NCI-H446 (cell line): ENCODE measurements around the gene RAP1B.

ENCODE experiments used
- DNase-seq, 2 experiments: peaks; one replicate each; lab custom pipeline; 2025; lab: John Stamatoyannopoulos, UW

Gene RAP1B

DNA sequence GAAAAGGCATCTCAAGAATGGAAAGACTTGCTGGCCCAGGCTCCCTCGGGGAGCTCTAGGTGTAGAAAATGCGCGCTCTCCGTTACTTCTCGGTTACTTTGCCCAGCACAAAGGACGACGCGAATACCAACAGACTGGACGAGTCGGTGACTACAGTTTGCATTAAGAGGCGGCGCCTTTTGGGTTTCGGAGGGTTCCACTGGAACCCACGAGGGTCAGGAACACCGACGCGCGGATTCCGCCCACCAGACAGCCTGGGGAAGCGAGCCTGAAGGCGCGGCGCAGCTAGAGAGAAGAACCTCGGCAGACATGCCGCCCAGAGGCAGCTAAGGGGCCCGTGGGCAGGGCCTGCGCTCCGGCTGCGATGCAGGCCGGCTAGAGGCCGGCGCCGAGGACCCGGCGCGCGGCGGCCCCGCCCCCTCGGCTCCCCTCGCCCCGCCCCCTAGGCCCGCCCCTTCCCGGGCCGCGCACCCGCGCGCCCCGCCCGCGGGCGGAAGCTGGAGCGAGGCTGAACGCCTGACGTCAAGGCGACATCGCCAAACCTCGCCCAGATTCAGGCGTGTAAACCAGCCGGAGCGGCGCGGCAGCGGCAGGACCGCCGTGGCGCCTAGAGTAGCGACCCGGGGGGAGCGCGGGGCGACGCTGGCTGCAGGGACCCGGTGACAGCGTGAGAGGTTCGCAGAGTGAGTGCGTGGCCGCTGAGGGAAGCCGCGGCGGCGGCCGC is at the start of gene RAP1B:
Gene RAP1B, plus strand, starts transcription at position 530 of the 724 bp plus-strand sequence. CDS start 37,826 bp downstream, outside the sequence.
- DNase-seq: peak; percentile 77 to 94

DNA sequence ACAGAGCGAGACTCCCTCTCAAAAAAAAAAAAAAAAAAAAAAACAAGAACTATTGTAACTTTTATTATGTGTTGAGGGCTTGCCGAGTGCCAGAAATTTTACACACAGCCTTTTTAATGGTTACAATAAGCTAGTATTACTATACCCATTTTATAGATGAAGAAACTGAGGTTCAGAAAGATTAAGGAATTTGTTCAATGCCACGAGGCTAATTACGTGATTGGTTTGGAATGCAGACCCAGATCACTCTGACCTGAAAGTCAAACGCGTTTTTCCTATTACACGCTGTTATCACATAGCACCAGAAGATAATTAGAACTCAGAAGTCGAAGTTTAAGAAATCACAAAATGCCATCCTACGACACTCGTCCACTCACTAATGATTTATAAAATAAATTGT is 48.9 kb upstream of the RAP1B start:
- no peak for DNase-seq

DNA sequence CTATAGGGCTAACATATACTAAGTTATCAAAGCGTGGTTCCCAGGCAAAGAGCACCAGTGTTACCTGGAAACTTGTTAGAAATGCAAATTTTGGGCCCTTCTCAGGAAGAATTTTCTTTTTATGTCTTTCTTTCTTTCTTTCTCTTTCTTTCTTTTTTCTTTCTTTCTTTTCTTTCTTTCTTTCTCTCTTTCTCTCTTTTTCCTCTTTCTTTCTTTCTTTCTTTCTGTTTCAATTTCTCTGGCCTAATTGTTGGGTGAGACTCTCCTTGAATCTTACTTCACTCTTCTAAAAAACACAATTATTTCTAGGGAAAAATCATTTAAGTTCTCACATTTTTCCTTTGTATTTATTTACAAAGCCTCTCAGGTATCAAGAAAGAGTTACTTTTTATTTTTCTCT is 46.5 kb upstream of the RAP1B start:
- DNase-seq: no peak

DNA sequence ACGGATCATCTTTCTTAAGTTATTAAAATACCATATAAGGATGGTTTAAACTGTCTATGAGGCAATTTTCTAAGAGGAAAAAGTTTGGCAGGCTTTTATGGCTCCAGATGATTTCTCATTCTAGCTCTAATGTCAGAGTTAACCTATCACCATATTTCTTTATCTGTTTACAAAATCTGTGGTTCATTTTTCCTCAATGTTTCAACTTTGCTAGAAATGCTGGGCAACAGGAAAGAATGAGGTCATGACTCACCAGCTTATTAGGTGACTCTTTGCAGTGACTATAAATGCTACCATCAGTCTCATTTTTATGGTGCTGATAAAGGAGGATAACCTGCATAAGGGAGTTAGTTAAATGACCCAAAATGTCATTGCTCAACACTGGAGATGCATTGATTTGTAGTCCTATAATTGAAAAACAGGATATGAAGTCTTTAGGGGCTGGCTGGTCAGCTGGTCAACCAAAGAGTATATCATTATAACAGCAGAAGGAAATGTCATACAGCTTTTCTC is 45.3 kb upstream of the RAP1B start:
- DNase-seq: no peak

DNA sequence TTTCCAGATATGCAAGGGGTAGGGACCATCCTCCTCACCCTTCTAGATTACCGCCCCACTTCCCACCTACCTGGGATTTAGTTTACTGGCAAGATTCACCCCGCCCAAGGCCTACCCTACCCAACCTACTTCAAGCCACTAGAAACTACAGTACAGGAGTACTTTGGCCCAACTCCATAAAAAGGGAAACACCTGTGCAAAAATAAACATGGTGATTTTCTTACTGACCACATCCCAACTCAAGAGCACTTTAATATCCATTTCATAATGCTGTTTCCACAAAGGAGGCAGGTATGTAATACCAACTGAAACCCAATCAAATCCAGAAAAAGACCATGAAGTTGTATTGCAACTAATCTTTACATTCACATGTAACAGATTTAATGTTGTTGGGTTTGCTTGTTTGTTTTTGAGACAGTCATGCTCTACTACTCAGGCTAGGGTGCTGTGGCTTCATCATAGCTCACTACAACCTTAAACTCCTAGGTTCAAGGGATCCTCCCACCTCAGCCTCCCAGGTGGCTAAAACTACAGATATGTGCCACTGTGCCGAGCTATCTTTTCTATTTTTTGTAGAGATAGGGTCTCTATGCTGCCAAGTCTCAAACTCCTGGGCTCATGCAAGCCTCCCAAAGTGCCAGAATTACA is 41.7 kb upstream of the RAP1B start:
- no peak for DNase-seq

DNA sequence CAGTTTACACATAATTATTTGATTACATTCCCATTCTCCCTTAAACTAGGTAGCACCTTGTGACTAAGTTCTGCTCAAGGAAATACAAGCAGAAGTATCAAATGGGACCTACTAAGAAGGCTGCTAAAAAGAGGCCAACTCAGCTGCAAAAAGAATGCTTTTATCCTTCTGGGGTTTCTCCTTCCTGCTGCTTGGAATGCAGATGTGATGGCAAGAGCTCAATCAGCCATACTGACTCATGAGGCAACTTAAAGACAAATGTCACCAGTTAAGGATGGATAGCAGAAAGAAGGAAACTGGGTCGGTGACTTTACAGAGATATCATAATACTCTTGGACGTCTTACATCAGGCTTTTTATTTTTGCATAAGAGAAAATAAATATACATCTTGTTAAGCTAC is 38.0 kb upstream of the RAP1B start:
- no peak for DNase-seq

DNA sequence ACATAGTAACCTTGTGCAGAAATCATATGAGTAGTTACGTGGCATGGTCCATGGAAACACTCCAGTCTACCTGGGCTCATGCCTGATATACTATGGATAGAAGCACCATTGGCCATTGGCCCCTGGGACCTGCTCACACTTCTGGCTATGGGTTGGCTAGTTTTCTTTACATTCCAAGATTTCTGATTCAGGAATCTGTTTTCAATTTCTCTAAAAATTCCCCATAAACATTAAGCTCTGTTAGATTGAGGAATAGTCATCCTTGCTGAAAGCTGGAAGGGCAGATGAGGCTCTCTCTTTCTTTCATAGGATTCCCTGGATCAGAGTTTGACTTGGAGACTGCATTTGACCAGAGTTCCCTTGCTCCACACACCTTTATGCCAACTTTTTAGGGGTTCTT is 37.3 kb upstream of the RAP1B start:
- DNase-seq: no peak

DNA sequence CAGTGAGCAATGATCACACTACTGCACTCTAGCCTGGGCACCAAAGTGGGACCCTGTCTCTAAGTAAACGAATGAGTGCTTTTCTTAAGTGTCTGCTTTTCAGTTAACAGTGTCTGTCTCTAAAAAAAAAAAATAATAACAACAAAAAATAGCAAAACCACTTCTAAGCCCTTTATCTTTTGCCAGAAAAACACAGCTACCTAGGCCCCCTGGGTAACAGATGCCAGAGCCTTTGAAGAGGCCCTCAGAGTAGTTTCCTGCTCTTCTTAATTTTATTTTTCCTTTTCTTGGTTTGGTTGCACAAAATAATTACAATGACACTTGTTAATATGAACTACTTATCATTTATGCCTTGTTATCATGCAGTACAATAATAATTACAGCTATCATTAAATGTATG is 32.8 kb upstream of the RAP1B start:
- no peak for DNase-seq

DNA sequence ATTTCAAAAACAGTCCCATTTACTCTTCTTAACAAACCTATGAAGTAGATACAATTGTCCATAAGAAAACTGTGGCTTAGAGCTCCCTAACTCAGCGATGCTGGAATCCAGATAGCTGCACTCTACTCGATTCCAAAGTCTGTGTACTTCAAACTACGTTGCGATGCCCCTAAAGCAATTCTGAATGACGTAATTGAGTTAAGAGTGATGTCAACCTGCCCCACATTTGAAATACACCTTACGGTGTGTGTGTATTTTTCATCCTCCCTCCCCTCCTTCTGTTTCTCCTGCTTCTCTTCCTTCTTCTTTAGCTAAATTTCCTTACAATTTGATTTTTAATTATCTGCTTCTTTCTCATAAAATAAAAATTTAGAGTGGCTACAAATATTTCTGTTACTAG is 31.9 kb upstream of the RAP1B start:
- no peak for DNase-seq

DNA sequence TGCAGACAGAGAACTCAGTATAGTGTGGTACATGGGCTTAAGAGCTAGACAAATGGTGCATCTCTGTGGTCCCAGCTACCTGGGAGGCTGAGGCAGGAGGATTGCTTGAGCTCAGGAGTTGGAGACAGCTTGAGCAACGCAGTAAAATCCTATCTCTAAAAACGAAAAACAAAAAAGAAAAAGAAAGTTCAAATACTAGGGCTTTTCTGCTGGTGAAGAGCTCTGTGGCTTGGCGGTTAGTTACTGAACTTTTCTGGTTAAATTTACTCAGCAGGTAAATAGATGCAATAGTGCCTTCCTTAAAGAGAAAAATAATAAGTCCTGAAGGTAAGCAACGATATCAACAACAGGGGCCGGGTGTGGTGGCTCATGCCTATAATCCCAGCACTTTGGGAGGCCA is 31.4 kb upstream of the RAP1B start:
- DNase-seq: no peak

DNA sequence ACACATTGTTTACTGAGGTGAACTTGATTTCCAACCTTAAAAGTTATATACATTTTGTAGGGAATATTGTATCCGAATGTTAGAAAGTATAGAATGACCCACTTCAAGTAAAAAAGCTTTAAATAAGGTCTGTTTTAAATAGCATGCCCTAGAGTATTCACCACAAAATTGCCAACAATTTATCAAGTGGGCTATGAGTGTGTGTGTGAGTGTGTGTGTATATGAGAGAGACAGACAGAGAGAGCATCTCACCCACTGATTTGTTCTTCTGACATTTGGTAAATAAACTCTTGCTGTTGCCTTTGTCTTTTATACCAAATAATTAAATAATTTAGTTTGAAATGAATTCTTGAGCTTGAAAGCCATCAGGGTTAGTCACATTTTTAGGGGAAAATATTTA is 29.8 kb upstream of the RAP1B start:
- no peak for DNase-seq

DNA sequence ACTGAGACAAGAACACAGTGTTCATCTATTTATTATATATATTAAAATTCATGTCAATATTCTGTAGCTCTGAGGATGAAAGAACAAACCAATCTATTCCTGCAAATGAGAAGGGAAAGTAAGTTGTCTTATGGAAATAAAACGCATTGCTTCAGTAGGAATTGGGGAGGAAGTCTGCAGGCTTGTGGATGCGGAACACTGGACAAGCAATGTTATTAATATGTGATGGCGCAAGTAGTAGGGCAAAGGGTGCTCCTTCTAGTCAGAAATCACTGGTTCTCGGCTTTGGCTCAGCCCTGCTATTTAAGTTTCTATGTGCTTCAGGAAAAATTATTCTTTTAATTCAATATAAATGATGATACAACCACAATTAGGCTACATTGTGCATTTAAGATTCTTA is 28.8 kb upstream of the RAP1B start:
- no peak for DNase-seq

DNA sequence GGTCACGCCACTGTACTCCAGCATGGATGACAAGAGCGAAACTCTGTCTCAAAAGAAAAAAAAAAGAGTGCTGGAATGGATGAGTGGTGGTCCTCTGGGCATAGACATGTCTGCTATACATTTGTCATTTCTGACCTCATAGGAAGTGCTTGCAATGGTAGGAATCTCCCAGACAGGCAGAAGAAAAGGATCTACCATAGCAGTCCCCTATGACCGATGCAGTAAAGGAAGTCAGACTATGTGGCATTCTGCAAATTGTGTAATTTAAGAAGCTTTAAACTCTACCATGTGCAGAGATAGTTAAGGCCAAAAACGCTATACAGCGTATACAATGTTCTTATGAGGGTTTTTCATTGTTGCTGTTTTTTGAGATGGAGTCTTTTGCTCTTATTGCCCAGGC is 24.7 kb upstream of the RAP1B start:
- no peak for DNase-seq

DNA sequence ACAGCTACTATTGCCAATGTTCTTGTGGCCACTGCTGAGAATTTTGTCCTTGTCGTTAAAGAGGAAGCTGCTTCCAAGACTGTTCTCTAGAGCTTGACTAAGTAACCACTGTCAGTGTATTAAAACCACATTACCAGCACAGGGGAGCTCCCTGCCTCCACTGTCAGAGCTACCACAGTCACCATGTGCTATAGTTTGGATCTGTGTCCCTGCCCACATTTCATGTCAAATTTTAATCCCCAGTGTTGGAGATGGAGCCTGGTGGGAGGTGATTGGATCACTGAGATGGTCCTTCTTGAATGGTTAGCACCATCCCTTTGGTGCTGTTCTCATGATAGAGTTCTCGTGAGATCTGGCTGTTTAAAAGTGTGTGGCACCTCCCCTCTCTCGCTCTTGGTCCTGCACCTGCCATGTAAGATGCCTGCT is 23.2 kb upstream of the RAP1B start:
- no peak for DNase-seq

DNA sequence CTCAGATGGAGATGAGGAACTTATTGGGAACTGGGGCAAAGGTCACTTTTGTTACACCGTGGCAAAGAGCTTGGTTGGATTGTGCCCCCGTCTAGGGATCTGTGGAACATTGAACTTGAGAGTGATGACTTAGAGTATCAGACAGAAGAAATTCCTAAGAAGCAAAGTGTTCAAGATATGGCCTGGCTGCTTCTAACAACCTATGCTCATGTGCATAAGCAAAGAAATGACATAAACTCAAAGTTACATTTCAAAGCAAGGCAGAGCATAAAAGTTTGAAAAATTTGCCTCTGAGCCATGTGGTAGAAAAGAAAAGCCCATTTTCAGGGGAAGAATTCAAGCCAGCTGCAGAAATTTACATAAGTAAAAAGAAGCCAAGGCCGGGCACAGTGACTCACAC is 21.5 kb upstream of the RAP1B start:
- no peak for DNase-seq

DNA sequence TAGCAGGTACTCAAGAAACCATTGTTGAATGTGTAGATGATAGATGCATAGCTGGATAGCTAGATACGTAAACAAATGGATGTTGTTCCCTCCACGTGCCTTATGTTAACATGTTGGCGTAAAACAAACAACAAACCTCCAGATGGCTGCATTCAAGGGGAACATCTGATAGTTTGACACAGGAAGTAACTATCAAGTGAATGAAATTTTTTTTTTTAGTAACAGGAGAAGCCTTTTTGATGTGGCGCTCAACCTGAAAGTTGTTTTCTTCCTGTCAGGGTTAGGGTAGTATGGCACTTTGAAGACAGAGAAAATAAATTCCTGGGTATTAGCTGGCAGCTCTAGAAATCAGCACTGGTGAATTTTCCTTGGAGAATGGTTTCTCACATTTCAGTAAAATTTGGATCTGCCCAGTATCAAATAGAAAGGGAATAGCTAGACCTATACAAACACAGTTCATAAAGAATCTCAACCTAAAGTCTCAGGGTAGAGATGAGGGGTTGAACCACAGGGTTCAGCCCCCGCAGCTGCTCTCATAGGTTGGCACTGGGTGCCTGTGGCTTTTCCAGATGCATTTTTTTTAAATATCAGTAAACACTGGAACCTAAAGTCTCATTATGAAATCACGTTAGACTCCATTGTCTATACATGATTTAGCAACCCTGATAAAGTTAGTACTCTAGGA is 18.8 kb upstream of the RAP1B start:
- peak in 1 of 2 experiments; percentile 8 for DNase-seq

DNA sequence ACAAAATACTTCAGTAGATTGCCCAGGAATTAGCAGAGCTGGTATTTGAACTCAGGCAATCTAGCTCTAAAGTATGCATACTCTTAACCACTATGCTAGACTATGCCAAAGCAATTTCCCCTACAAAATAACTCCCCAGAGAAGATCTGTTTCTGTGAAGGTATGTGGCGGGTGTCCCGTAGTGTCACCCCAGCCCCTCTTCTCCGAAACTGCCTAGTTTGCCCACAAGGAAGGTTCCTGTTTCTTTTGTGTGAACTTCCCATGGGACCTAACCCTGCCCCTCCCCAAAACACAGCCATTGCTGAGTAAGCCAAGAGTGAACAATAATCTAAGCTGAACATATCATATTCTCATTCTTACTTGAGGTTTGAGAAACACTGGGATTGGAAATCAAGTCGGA is 15.5 kb upstream of the RAP1B start:
- no peak for DNase-seq

DNA sequence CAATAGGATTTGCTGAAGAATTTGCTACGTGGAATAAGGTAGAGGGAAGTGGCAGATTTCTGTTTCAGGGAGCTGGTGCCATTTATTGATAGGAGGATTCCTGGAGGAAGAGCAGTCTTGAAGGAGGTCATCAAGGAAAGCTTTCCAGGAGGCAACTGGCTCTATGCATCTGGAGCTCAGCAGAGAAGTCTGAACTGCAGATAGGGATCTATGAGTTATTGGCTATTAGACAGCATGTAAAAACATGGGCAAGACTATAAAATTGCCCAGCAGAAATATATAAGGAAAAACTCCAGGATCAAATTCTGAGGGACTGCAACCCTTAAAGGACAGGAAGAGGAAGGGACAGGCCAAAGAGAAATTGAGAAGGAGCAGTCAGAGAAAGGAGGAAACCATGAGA is 8.9 kb upstream of the RAP1B start:
- DNase-seq: no peak

DNA sequence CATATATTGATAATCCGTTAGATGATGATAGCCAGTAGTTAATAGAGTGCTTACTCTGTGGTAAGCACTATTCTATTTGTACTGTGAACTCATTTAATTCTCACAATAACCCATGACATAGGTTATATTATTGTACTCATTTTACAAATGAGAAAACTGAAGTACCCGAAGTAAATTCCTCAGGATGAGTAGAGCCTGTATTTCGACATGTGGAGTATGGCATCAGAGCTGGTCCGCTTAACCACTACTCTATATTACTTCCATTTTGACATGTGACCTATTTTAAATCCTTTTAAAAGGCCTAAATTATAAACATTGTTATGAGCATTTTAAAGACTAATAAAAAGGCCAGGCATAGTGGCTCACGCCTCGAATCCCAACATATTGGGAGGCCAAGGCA is 8.0 kb upstream of the RAP1B start:
- DNase-seq: no peak

DNA sequence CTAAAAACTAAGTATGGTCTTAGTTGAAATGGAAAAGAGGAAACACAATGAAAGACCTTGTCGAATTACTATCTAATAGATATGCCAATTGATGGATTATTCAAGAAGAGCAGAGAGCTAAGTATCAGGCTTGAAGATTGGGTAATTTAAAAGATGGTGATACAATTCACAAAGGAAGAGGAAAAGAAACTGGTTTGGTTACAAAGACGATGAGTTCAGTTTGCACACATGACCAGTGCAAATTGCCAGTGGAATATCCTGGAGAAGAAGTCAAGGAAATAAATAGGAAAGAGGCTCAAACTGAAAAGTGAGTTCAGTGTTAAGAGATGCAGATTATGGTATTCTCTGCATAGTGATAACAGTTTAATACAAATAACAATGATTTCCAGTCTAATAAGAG is 2.5 kb upstream of the RAP1B start:
- no peak for DNase-seq

DNA sequence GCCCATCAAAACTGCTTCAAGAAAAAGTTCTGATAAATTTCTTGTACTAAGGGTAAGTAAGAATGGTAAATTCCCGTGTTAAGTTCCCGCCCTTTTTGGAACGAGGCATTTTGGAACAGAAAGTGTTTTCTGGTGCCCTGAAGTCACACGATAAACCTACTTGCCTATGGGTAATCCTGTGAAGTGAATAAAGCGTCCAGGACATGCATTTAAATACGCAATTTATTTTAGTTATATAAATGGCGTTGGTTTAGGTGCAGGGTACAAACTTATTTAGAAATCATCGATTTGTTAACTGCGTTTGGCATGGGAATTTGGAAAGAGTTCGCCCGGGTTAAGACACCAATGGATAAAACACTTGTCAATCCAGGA is 715 bp upstream of the RAP1B start:
- peak; percentile 15 to 52 for DNase-seq

DNA sequence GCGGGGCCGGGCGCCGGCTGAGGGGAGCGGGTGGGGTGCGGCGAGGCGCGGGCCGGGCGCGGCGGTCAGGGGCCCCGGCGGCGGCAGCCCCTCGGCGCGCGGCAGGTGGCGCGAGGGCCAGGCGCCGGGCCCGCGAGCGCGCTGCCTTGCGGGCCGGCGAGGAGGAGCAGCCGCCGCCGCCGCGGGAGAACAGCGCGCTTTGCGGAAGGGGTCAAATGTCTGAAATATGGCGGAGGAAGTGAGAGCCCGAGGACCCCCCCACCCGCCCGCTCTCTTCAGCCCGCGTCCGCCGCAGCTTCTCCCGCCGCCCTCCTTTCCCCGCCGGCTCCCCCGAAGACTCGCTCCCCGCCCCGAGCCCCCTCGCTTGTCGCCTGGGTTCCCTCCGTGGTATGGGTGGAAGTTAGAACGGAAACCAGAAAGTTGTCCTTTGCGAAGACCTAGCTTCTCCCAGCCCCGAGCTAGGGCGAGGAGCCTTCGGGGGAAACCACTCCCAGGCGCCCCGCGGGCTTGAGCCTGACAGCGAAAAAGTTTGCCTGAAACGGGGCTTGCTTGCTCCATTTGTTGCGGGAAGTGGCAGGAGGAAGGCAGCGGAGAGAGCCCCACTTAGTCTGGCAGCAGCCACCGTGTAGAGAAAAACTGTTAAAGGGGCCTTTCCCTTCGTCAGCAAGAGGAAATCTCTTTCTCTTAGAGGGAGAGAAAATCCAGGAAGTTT is 551 bp downstream of the RAP1B start:
- peak; percentile 5 to 12 for DNase-seq

DNA sequence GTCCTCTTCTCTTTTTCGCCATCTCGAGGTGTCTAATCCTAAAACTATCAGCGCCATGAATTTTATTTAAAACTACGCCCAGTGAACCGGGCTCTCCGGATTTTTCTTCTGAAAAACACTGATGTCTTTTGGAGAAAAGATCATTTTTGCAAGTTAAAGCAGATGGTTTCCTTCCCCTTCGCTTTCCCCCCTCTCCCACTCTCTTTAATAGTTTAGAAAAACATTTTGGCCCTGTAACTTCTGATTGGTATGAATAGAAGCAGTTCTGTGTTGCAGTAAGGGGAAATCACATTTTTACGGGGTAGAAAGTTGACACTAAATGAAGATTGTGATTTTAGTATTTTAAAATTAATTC is 1.1 kb downstream of the RAP1B start:
- DNase-seq: no peak
